ENCODE data around the gene SHISA6.

The SHISA6 gene

GRCh38 chr17:11330006-11330405 lies 89.0 kb downstream of the SHISA6 start:
- TF ChIP-seq EP300 (IDR thresholded peaks at IDR 0.05; ENCODE audit: borderline replicate concordance) = no peak
- no peak for TF ChIP-seq YY1 (IDR thresholded peaks at IDR 0.05; ENCODE audit: low read depth)
- no peak for TF ChIP-seq NFIC (IDR thresholded peaks at IDR 0.05)
- TF ChIP-seq EGR1 (IDR thresholded peaks at IDR 0.05) = no peak
- no peak for TF ChIP-seq CREB1 (IDR thresholded peaks at IDR 0.05; ENCODE audit: low read depth)
- TF ChIP-seq REST (IDR thresholded peaks at IDR 0.05; ENCODE audit: low read depth) = no peak
- TF ChIP-seq, protein P1, sequence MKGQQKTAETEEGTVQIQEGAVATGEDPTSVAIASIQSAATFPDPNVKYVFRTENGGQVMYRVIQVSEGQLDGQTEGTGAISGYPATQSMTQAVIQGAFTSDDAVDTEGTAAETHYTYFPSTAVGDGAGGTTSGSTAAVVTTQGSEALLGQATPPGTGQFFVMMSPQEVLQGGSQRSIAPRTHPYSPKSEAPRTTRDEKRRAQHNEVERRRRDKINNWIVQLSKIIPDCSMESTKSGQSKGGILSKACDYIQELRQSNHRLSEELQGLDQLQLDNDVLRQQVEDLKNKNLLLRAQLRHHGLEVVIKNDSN (IDR thresholded peaks at IDR 0.05) = no peak
- TF ChIP-seq TCF12 (IDR thresholded peaks at IDR 0.05; ENCODE audit: low read depth) = no peak
- TF ChIP-seq TEAD4 (IDR thresholded peaks at IDR 0.05) = no peak
- TF ChIP-seq, protein P2, sequence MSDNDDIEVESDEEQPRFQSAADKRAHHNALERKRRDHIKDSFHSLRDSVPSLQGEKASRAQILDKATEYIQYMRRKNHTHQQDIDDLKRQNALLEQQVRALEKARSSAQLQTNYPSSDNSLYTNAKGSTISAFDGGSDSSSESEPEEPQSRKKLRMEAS (IDR thresholded peaks at IDR 0.05) = no peak
- no peak for TF ChIP-seq TAF1 (IDR thresholded peaks at IDR 0.05; ENCODE audit: low read depth)
- TF ChIP-seq CEBPB (IDR thresholded peaks at IDR 0.05) = no peak
- no peak for TF ChIP-seq RAD21 (IDR thresholded peaks at IDR 0.05; ENCODE audit: low read depth)
- no peak for TF ChIP-seq FOXM1 (IDR thresholded peaks at IDR 0.05; ENCODE audit: borderline replicate concordance, low read depth)

DNA sequence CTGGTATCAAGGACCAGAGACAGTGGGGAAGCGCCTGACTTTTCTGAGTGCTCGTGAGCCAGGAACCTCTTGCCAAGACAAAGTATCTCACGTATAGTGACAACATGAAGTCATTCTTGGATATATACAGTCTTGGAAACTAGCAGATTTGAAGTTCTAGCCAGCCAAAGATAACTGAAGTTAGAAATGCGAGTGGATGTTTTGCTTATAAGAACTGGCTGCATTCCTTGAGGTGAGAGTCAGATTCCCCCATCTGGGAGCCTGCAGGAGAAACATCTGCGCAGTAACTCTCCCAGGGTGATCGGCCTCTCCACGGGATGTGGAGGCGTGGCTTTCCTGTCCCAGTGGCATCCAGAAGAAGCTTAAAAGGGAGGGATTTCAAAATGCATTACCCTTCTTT lies 89.8 kb downstream of the SHISA6 start:
- TF ChIP-seq, protein P1 (IDR thresholded peaks at IDR 0.05) = no peak
- TF ChIP-seq EGR1 (IDR thresholded peaks at IDR 0.05) (no peak), FOXM1 (IDR thresholded peaks at IDR 0.05; ENCODE audit: borderline replicate concordance, low read depth) (no peak), NFIC (IDR thresholded peaks at IDR 0.05) (no peak), TCF12 (IDR thresholded peaks at IDR 0.05; ENCODE audit: low read depth) (no peak), EP300 (IDR thresholded peaks at IDR 0.05; ENCODE audit: borderline replicate concordance) (no peak), REST (IDR thresholded peaks at IDR 0.05; ENCODE audit: low read depth) (no peak), TEAD4 (IDR thresholded peaks at IDR 0.05) (no peak), YY1 (IDR thresholded peaks at IDR 0.05; ENCODE audit: low read depth) (no peak), TAF1 (IDR thresholded peaks at IDR 0.05; ENCODE audit: low read depth) (no peak), ZBTB7A (IDR thresholded peaks at IDR 0.05; ENCODE audit: low read depth) (no peak), CEBPB (IDR thresholded peaks at IDR 0.05) (no peak)
- TF ChIP-seq, protein P2 (IDR thresholded peaks at IDR 0.05) = no peak

DNA sequence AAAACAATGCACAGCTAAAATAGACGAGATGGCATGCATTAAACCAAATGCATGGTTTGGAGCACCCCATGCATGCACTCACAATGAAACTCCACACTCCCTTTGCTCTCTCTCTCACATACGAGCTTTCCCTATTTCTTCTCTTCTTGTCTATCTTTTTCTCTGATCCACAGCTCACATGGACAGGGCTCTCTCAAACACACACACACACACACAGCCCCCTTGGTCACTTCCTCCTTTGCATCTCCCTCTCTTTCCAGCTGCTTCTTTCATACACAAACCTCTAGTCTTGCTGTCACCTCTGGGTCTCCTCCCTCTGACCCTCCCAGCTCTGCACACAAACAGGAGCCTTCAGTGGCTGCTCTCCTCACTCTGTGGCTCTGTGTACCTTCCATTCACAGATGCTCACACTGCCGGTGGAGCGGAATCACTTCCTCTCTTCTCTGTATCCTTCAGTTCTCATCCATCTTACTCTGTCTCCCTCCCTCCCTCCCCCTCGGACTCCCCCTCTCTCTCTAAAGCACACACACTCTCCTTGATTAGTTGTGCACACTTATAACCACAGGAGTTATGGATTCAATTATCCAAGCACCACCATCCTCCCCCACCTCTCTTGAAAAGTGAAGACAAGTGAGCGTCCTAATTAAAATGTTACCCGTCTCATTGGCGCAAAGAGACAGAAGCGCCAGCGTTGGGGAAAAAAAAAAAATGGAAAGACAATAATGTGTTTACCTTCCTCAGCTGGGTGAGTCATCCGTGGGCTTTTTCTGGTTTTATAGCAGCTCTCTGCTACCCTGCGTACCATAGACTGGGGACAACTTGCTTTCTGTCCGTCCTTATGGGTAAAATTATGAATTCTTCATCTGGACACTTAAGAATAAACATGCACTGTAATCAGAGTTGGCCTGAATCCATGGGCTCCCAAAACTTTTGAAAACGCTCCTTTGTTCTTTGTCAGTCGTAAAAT lies 90.8 kb downstream of the SHISA6 start:
- TF ChIP-seq NFIC (IDR thresholded peaks at IDR 0.05) (no peak), CEBPB (IDR thresholded peaks at IDR 0.05) (no peak), EGR1 (IDR thresholded peaks at IDR 0.05) (no peak), TEAD4 (IDR thresholded peaks at IDR 0.05) (no peak), RAD21 (IDR thresholded peaks at IDR 0.05; ENCODE audit: low read depth) (no peak), ZBTB7A (IDR thresholded peaks at IDR 0.05; ENCODE audit: low read depth) (no peak), EP300 (IDR thresholded peaks at IDR 0.05; ENCODE audit: borderline replicate concordance) (no peak), FOXM1 (IDR thresholded peaks at IDR 0.05; ENCODE audit: borderline replicate concordance, low read depth) (no peak), YY1 (IDR thresholded peaks at IDR 0.05; ENCODE audit: low read depth) (no peak), CREB1 (IDR thresholded peaks at IDR 0.05; ENCODE audit: low read depth) (no peak), REST (IDR thresholded peaks at IDR 0.05; ENCODE audit: low read depth) (no peak), TCF12 (IDR thresholded peaks at IDR 0.05; ENCODE audit: low read depth) (no peak), TAF1 (IDR thresholded peaks at IDR 0.05; ENCODE audit: low read depth) (no peak)
- TF ChIP-seq, protein P2 (IDR thresholded peaks at IDR 0.05) = no peak
- TF ChIP-seq, protein P1 (IDR thresholded peaks at IDR 0.05) = no peak

Data from Ishikawa (cell line).